Activated T-cell treated with anti-CD3 and anti-CD28 coated beads, Interleukin-2, amount 50 U/mL, for 72 hours (primary cell): ENCODE measurements around the gene MTFMT. TPM values are rescaled to one million over a fixed set of nuclear protein-coding genes. Genes with fewer than 3 reads are reported as not detected.
A peak's percentile ranks its signal among the peaks of the same experiment; 100 is the strongest.

Experiments
- ATAC-seq, 2 donors: fragments of 150-1000 bp; cut with Tn5 transposase; replicated peaks in 1 of 2; 2 replicates each; pipeline ENCODE4 v1.10.0; 2021; ENCODE audit warnings: moderate library complexity in 2 of 2, mild to moderate bottlenecking in 1 of 2
- DNase-seq, 2 donors: peaks; one replicate each; pipeline ENCODE4 v3.0.0; 2021 to 2022; ENCODE audit warnings: mixed read lengths in 1 of 2
- H3K27ac Mint-ChIP-seq: one replicate; pipeline ENCODE4 v1.8.0; 2022; ENCODE audit warnings: mild to moderate bottlenecking, moderate library complexity, mixed read lengths
- H3K27me3 Mint-ChIP-seq: one replicate; pipeline ENCODE4 v1.8.0; 2022; ENCODE audit warnings: low read depth, mixed read lengths
- H3K36me3 Mint-ChIP-seq, 2 donors: one replicate each; pipeline ENCODE4 v1.8.0; 2022; ENCODE audit warnings: mixed read lengths in 2 of 2, mild to moderate bottlenecking in 1 of 2; ENCODE audit not compliant: insufficient read depth in 2 of 2
- H3K4me1 Mint-ChIP-seq: one replicate; pipeline ENCODE4 v1.8.0; 2022; ENCODE audit warnings: low read depth, mixed read lengths
- H3K4me3 Mint-ChIP-seq, 2 donors: one replicate each; pipeline ENCODE4 v1.8.0; 2022; ENCODE audit warnings: mild to moderate bottlenecking in 2 of 2, mixed read lengths in 2 of 2, moderate library complexity in 2 of 2
- H3K9me3 Mint-ChIP-seq, 2 donors: one replicate each; pipeline ENCODE4 v1.8.0; 2022; ENCODE audit warnings: mixed read lengths in 2 of 2
- total RNA-seq, 2 donors: library from RNA; stranded (reverse); gene quantifications; one replicate each; pipeline ENCODE4 v1.2.3, GENCODE V29; 2022

Gene MTFMT
- total RNA-seq, 2 donors from 2014 or later: 12.9 to 18.2 TPM

GRCh38 chr15:64985366-64986033 lies 43.9 kb downstream of the MTFMT start:
- peaks cover 51% of the 10 kb centered on the region for H3K4me1 Mint-ChIP-seq
- no peak overlapping the region for H3K4me3 Mint-ChIP-seq
- peak overlapping the region; percentile 10 for H3K27ac Mint-ChIP-seq

GRCh38 chr15:64982472-64982871 lies 47.0 kb downstream of the MTFMT start:
- DNase-seq (no peak), ATAC-seq (no peak)
- Mint-ChIP-seq H3K36me3 (peaks cover 0 to 11% of the 10 kb centered on the region in 2 donors), H3K27ac (no peak overlapping the region), H3K27me3 (no peaks in the 10 kb centered on the region), H3K4me3 (no peak overlapping the region), H3K4me1 (peaks cover 26% of the 10 kb centered on the region), H3K9me3 (no peaks in the 10 kb centered on the region)

More at GRCh38 chr15:64985366-64986033, 43.9 kb downstream of the MTFMT start:
- peaks cover 3 to 5% of the 10 kb centered on the region in 2 donors for H3K36me3 Mint-ChIP-seq
- no peaks in the 10 kb centered on the region for H3K9me3 Mint-ChIP-seq
- DNase-seq: no peak
- H3K27me3 Mint-ChIP-seq: no peaks in the 10 kb centered on the region
- no peak for ATAC-seq

- no peak overlapping the region for H3K4me3 Mint-ChIP-seq
- H3K36me3 Mint-ChIP-seq: peaks cover 0 to 11% of the 10 kb centered on the region in 2 donors
These were observed 47.5 kb downstream of the MTFMT start for GRCh38 chr15:64981812-64982431.

GRCh38 chr15:64979252-64979710 lies 50.2 kb downstream of the MTFMT start:
- no peak for DNase-seq
- ATAC-seq: no peak
- Mint-ChIP-seq H3K27me3 (no peaks in the 10 kb centered on the region), H3K27ac (no peak overlapping the region), H3K4me3 (no peak overlapping the region), H3K4me1 (peaks cover 11% of the 10 kb centered on the region), H3K9me3 (no peaks in the 10 kb centered on the region), H3K36me3 (peaks cover 0 to 18% of the 10 kb centered on the region in 2 donors)

More at GRCh38 chr15:64981812-64982431, 47.5 kb downstream of the MTFMT start:
- H3K4me1 Mint-ChIP-seq: peaks cover 21% of the 10 kb centered on the region
- ATAC-seq (no peak), DNase-seq (no peak)
- no peak overlapping the region for H3K27ac Mint-ChIP-seq
- no peaks in the 10 kb centered on the region for H3K9me3 Mint-ChIP-seq
- H3K27me3 Mint-ChIP-seq: no peaks in the 10 kb centered on the region

- peak; percentile 49 for ATAC-seq
- DNase-seq: peak in 1 of 2 donors; percentile 7
- peaks cover 1 to 21% of the 10 kb centered on the region in 2 donors for H3K36me3 Mint-ChIP-seq
These were observed 54.0 kb downstream of the MTFMT start for GRCh38 chr15:64975390-64975789.

GRCh38 chr15:64970698-64971097 lies 58.7 kb downstream of the MTFMT start:
- Mint-ChIP-seq H3K27ac (no peak overlapping the region), H3K4me1 (peaks cover 4% of the 10 kb centered on the region)

More at GRCh38 chr15:64975390-64975789, 54.0 kb downstream of the MTFMT start:
- no peaks in the 10 kb centered on the region for H3K9me3 Mint-ChIP-seq
- H3K27ac Mint-ChIP-seq: peak overlapping the region; percentile 75
- no peak overlapping the region for H3K4me3 Mint-ChIP-seq
- peaks cover 5% of the 10 kb centered on the region for H3K4me1 Mint-ChIP-seq
- H3K27me3 Mint-ChIP-seq: no peaks in the 10 kb centered on the region

GRCh38 chr15:64969401-64969800 lies 60.0 kb downstream of the MTFMT start:
- DNase-seq: no peak
- Mint-ChIP-seq H3K27me3 (no peaks in the 10 kb centered on the region), H3K36me3 (peaks cover 1 to 22% of the 10 kb centered on the region in 2 donors), H3K9me3 (no peaks in the 10 kb centered on the region), H3K27ac (no peak overlapping the region), H3K4me1 (no peaks in the 10 kb centered on the region), H3K4me3 (no peak overlapping the region)
- ATAC-seq: no peak

More at GRCh38 chr15:64970698-64971097, 58.7 kb downstream of the MTFMT start:
- Mint-ChIP-seq H3K4me3 (no peak overlapping the region), H3K9me3 (no peaks in the 10 kb centered on the region), H3K36me3 (peaks cover 1 to 19% of the 10 kb centered on the region in 2 donors), H3K27me3 (no peaks in the 10 kb centered on the region)
- no peak for ATAC-seq
- DNase-seq: no peak

- no peaks in the 10 kb centered on the region for H3K27me3 Mint-ChIP-seq
- H3K27ac Mint-ChIP-seq: no peak overlapping the region
- H3K9me3 Mint-ChIP-seq: no peaks in the 10 kb centered on the region
- no peak for ATAC-seq
- peaks cover 6 to 32% of the 10 kb centered on the region in 2 donors for H3K36me3 Mint-ChIP-seq
- no peak overlapping the region for H3K4me3 Mint-ChIP-seq
- no peaks in the 10 kb centered on the region for H3K4me1 Mint-ChIP-seq
- no peak for DNase-seq
These were observed 68.4 kb downstream of the MTFMT start for GRCh38 chr15:64961013-64961412.

GRCh38 chr15:64960153-64960552 lies 69.3 kb downstream of the MTFMT start:
- H3K9me3 Mint-ChIP-seq: no peaks in the 10 kb centered on the region
- no peaks in the 10 kb centered on the region for H3K4me1 Mint-ChIP-seq
- peak overlapping the region; percentile 20 for H3K27ac Mint-ChIP-seq
- ATAC-seq (no peak), DNase-seq (no peak)
- no peaks in the 10 kb centered on the region for H3K27me3 Mint-ChIP-seq
- peaks cover 6 to 29% of the 10 kb centered on the region in 2 donors for H3K36me3 Mint-ChIP-seq
- H3K4me3 Mint-ChIP-seq: no peak overlapping the region

- H3K4me3 Mint-ChIP-seq: no peak overlapping the region
- ATAC-seq (no peak), DNase-seq (no peak)
- no peak overlapping the region for H3K27ac Mint-ChIP-seq
- peaks cover 0 to 2% of the 10 kb centered on the region in 2 donors for H3K9me3 Mint-ChIP-seq
- H3K27me3 Mint-ChIP-seq: no peaks in the 10 kb centered on the region
- peaks cover 4 to 20% of the 10 kb centered on the region in 2 donors for H3K36me3 Mint-ChIP-seq
- H3K4me1 Mint-ChIP-seq: peaks cover 7% of the 10 kb centered on the region
These were observed 70.3 kb downstream of the MTFMT start for GRCh38 chr15:64959128-64959527.

GRCh38 chr15:64954395-64954794 lies 75.0 kb downstream of the MTFMT start:
- no peak for DNase-seq
- peaks cover 2 to 4% of the 10 kb centered on the region in 2 donors for H3K9me3 Mint-ChIP-seq
- H3K4me1 Mint-ChIP-seq: peaks cover 8% of the 10 kb centered on the region
- peak overlapping the region; percentile 93 for H3K27ac Mint-ChIP-seq
- no peaks in the 10 kb centered on the region for H3K27me3 Mint-ChIP-seq
- no peak overlapping the region for H3K4me3 Mint-ChIP-seq
- peaks cover 0 to 4% of the 10 kb centered on the region in 2 donors for H3K36me3 Mint-ChIP-seq
- no peak for ATAC-seq

- ATAC-seq: no peak
- peak overlapping the region; percentile 82 for H3K27ac Mint-ChIP-seq
- no peaks in the 10 kb centered on the region for H3K36me3 Mint-ChIP-seq
- peaks cover 2 to 4% of the 10 kb centered on the region in 2 donors for H3K9me3 Mint-ChIP-seq
- no peak overlapping the region for H3K4me3 Mint-ChIP-seq
- no peaks in the 10 kb centered on the region for H3K27me3 Mint-ChIP-seq
- peaks cover 8% of the 10 kb centered on the region for H3K4me1 Mint-ChIP-seq
- DNase-seq: no peak
These were observed 77.5 kb downstream of the MTFMT start for GRCh38 chr15:64951777-64952418.
